GM10266 (cell line): ENCODE data around the gene NALF2.

Source experiments
- DNase-seq: peaks from one replicate; pipeline ENCODE4 v3.0.0; 2012; ENCODE audit errors: extremely low spot score
- CTCF ChIP-seq: IDR thresholded peaks from 2 replicates; pipeline ENCODE4 v1.5.1; 2012; ENCODE audit warnings: mild to moderate bottlenecking, low read depth; ENCODE audit not compliant: control insufficient read depth, insufficient read depth; ENCODE audit errors: missing control alignments

NALF2 gene

DNA sequence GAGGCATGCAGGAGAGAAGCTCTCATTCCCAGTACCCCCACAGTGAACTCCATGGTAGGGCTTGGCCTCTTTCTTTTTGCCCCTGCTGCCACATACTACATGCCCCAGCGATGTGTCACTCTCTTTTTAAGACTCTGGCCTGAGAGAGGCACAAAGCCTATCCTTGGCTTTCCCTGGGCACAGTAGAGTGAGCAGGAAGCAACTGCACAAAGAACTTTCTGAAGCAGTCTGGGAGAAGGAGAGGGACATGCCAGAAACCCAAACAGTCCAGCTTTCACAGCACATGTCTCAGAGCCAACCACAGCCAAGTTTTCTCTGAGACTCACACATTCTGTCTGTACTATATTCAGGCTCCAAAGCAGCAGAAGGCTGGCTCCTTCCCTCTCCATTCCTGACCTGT, 7.9 kb upstream of the NALF2 start:
- no peak for TF ChIP-seq CTCF
- DNase-seq: no peak

GRCh38 chrX:69501429-69501828, 2.7 kb upstream of the NALF2 start:
- no peak for TF ChIP-seq CTCF
- no peak for DNase-seq

- TF ChIP-seq CTCF: no peak
- DNase-seq: no peak
These were observed 821 bp upstream of the NALF2 start for GRCh38 chrX:69503228-69503781.

DNA sequence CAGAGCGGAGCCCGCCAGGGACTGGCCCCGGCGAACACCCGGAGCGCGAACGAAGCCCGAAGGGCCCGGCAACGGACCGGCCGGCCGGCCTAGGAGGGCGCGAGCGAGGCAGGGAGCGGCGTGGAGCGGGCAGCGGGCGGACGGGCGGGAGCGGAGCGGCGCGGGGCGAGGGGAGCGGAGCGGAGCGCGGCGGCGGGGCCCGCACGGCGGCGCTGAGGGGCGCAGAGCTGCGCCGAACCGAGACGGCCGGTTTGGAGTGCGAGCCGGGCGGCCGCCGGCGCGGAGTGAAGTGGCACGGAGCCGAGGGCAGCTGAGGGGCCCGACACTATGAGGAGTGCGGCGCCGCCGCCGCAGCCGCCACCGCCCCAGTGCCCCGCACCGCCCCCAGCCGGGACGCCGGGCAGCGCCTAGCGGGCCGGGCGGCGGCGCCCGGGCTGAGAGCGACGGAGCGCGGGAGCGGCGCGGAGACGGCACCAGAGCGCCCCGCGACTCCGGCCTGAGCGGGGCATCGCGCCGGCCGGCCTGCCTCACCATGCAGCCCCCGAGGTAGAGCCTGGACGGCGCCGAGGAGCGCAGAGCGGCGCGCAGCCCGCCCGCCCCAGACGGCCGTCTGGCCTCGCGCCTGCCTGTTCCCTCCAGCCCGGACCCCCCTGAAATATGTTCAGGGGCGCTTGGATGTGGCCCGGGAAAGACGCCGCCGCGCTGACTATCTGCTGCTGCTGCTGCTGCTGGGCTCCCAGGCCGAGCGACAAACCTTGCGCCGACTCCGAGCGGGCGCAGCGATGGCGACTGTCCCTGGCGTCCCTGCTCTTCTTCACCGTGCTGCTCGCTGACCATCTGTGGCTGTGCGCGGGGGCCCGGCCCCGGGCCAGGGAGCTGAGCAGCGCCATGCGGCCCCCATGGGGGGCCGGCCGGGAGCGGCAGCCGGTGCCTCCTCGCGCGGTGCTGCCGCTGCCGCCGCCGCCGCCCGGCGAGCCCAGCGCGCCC, 793 bp downstream of the NALF2 start:
- TF ChIP-seq CTCF: no peak
- DNase-seq: no peak

DNA sequence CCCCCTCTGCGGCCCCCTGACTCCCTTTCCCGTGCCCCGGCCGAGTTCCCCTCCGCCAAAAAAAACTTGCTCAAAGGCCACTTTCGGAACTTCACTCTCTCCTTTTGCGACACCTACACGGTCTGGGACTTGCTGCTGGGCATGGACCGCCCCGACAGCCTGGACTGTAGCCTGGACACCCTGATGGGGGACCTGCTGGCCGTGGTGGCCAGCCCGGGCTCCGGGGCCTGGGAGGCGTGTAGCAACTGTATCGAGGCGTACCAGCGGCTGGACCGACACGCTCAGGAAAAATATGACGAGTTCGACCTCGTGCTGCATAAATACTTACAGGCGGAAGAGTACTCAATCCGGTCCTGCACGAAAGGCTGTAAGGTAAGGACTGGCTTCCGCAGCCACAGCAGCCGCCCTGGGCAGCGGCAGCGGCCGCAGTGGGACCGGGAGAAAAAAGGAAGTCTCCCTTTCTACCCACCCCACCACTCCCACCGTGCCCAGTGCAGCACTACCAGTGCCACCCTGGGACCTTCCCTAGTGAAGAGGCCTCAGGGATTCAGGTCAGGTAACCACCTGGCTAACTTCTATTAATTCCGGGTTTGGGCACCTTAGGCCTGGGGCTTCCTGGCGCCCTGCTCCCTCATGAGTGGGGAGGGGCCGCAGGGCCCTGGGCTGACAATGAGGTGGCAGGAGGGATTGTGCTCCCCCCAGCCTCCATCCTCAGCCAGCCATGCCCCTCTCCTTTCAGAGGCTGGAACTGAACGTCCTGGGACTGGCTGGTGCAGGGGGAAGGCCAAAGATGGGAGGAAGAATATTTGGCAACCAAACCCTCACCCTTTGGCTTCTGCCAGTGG, 1.9 kb downstream of the NALF2 start:
- no peak for DNase-seq
- TF ChIP-seq CTCF: no peak

DNA sequence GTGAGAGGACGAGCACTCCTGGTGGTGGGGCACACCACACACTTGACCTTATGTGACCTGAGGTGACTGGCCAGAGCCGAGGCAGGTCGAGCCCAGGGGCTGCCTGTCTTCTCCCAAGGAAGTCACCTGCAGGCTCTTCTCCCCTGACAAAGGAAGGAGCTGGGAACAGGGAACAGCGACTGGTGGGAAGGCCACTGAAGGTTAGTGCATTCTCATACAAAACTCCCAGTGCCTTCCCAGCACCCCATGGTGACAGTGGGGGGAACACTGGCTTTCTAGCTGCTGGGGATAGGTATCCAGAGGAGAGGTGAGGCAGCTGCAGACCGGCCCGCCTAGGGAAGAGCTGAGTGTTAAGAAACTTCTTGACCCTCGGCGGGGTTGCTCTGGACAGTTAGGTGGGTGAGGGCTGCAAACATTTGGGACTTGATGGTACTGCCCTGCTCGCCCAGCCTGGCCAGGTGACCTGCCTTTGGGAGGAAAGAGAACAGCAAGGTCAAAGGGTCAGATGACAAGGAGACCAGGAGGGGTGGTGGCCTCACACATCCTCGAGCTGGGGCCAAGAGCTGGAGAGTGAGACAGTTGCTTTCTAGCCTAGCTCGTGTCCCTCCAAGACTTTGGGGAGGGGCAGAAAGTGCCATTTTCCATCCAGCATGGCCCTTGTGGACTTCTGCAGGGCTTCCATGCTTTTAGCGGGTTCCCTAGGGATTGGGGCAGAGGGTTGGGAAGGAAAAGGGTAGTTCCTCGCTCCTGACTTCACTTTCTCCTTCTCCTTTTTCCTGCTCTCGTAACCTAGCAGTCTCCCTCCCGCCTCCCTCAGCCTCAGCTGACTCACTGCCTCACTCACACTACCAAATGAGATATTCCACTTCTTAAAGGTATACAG, 2.7 kb downstream of the NALF2 start:
- no peak for TF ChIP-seq CTCF
- DNase-seq: no peak
